HFFc6 (cell line): ENCODE results near the gene ARHGAP22. TPM values are rescaled to one million over a fixed set of nuclear protein-coding genes. Genes with fewer than 3 reads are reported as not detected.
A peak's percentile ranks its signal among the peaks of the same experiment; 100 is the strongest.

Experiments
- DNase-seq: peaks from one replicate; pipeline ENCODE4 v3.0.0-alpha.2; 2018
- H3K27ac Mint-ChIP-seq: 2 replicates; pipeline ENCODE4 v1.8.0; 2020; ENCODE audit warnings: mild to moderate bottlenecking, mixed read lengths
- H3K27me3 Mint-ChIP-seq: 2 replicates; pipeline ENCODE4 v1.8.0; 2021; ENCODE audit warnings: mild to moderate bottlenecking, moderate library complexity, mixed read lengths; ENCODE audit not compliant: insufficient read depth
- H3K36me3 Mint-ChIP-seq: 2 replicates; pipeline ENCODE4 v1.8.0; 2021; ENCODE audit warnings: low read depth, mixed read lengths
- H3K4me1 Mint-ChIP-seq: 2 replicates; pipeline ENCODE4 v1.8.0; 2020; ENCODE audit warnings: low read depth, mixed read lengths
- H3K4me3 Mint-ChIP-seq: 2 replicates; pipeline ENCODE4 v1.8.0; 2020; ENCODE audit warnings: mild to moderate bottlenecking, moderate library complexity, mixed read lengths
- H3K9me3 Mint-ChIP-seq: 2 replicates; pipeline ENCODE4 v1.8.0; 2020; ENCODE audit warnings: mild to moderate bottlenecking, mixed read lengths
- total RNA-seq, 6 experiments: library from RNA; stranded (reverse); fragmentation: NEBNext Ultra II Directional; extraction: Animal tissue kit (Norgen Biotek cat#: 25700); gene quantifications; 2 replicates in 1 of 6; 3 replicates in 5 of 6; pipeline ENCODE4 v1.2.3, GENCODE V29; 2021
- TF ChIP-seq, protein P1 (sequence below): fragments of 200-600 bp; sonication (generic); IDR thresholded peaks from 2 replicates; pipeline ENCODE4 v1.5.0; 2021; ENCODE audit warnings: antibody characterized with exemption, mild to moderate bottlenecking

The ARHGAP22 gene
- total RNA-seq, 6 experiments from 2014 or later = 74.3 to 117 (median 95.7) TPM

DNA sequence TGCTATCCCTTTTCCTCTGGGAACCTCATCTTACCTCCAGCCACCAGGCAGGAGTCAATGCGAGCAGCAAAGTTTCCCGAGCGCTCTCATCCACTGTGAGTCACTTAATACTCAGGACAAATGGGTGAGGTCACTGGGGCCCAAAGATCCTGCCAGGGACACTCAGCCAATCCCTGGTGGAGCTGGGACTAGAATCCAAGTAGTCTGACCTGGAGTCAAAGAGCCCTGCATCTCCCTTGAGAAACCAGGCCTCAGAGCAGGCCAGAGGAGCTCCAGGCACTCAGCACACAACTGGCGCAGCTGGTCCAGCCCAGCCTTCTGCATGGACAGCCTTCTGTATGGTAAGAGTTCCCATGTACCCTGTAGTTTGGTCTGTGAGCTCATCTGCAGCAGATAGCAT, 156.1 kb downstream of the ARHGAP22 start:
- Mint-ChIP-seq H3K4me3 (peak overlapping the region; percentile 66), H3K27me3 (peaks cover 27% of the 10 kb centered on the region), H3K36me3 (peaks cover 39% of the 10 kb centered on the region), H3K4me1 (peaks cover 52% of the 10 kb centered on the region), H3K9me3 (peaks cover 4% of the 10 kb centered on the region; the same call in 1 of the 2 replicates), H3K27ac (peak overlapping the region; percentile 93)
- TF ChIP-seq, protein P1, sequence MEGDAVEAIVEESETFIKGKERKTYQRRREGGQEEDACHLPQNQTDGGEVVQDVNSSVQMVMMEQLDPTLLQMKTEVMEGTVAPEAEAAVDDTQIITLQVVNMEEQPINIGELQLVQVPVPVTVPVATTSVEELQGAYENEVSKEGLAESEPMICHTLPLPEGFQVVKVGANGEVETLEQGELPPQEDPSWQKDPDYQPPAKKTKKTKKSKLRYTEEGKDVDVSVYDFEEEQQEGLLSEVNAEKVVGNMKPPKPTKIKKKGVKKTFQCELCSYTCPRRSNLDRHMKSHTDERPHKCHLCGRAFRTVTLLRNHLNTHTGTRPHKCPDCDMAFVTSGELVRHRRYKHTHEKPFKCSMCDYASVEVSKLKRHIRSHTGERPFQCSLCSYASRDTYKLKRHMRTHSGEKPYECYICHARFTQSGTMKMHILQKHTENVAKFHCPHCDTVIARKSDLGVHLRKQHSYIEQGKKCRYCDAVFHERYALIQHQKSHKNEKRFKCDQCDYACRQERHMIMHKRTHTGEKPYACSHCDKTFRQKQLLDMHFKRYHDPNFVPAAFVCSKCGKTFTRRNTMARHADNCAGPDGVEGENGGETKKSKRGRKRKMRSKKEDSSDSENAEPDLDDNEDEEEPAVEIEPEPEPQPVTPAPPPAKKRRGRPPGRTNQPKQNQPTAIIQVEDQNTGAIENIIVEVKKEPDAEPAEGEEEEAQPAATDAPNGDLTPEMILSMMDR = no peak
- peak; percentile 81 for DNase-seq

DNA sequence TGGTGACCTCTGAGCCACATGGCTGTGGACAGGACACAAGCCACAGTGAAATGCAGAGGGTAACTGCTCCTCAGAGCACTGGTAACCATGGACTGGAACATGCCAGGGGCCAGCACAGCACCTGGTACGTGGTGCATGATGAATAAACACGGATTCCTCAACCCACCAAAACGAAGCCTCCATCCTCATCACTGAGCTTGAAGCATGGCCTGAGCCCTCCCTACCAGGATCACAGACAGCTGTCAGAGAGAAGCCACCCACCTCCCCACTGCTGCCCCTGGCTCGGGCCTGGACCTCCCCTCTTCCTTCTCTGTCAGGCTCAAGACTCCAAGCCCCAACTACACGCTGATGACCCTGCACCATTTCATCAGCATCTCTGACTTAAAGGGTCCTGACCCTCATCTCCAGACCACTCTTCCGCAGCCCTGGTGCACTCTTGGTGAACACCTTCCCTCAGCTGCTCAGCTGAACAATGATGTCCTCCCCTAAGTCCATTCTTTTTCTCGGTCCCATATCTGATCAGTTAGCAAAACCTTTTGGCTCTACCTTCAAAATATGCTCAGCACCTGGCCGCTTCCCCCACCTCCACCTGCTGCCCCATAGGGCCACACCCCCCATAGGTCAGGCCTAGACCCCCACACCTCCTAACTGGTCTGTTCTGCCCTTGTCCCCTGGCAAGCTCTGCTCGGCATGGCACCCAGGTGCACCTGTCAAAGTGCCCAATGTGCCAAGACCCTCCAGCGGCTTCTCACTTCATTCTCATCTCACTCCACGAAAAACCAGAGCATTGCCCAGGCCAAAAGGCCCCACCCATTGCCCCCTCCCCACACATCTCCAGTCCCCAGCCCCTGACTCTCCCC, 157.3 kb downstream of the ARHGAP22 start:
- Mint-ChIP-seq H3K27me3 (peaks cover 30% of the 10 kb centered on the region), H3K9me3 (peaks cover 4% of the 10 kb centered on the region; the same call in 1 of the 2 replicates), H3K4me1 (peaks cover 59% of the 10 kb centered on the region)

DNA sequence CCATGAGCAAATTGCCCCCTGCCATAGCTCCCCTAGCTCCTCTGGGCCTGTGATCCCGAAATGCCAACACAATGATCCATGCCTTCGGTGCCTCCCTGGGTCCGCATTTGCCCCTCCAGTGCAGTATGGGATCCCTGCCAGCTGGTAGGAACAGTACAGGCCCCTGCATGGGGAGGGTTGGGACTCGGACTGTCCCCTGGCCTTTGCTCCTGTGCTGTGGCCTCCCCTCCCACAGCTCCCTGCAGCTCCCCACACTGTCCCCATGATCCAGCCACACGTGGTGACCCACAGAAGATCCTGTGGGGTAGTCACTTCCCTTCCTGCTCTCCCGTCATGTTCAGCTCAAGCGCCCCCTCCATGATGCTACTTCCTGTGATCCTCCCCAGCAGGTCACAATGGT, 158.1 kb downstream of the ARHGAP22 start:
- Mint-ChIP-seq H3K9me3 (peaks cover 4% of the 10 kb centered on the region; the same call in 1 of the 2 replicates), H3K27ac (peak overlapping the region; percentile 93), H3K4me3 (peak overlapping the region; percentile 12; the same call in 1 of the 2 replicates), H3K4me1 (peaks cover 59% of the 10 kb centered on the region), H3K36me3 (peaks cover 48% of the 10 kb centered on the region), H3K27me3 (peaks cover 34% of the 10 kb centered on the region)
- TF ChIP-seq, protein P1 = no peak
- DNase-seq = no peak

More for the DNA sequence above, 157.3 kb downstream of the ARHGAP22 start:
- Mint-ChIP-seq H3K36me3 (peaks cover 42% of the 10 kb centered on the region), H3K4me3 (peak overlapping the region; percentile 26; the same call in 1 of the 2 replicates), H3K27ac (peak overlapping the region; percentile 93)
- TF ChIP-seq, protein P1 = no peak
- no peak for DNase-seq

DNA sequence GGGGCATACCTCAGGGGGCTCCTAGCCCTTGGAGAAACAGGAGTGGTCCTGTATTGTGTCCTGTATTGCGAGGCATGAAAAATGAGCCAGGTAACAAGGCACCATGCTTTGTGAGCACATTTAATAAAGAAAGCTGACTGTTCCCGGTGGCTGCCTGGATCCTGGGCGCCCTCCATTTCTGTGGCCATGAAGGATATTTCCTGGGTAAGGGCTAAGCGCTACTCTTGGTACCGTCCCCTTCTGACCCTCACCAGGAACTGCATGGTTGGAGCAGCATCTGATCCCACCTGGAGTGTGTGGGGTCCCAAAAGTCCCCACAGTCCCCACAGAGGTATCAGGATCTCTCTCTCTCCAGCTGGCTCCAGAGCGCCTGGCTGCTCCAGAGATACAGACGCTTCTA, 158.9 kb downstream of the ARHGAP22 start:
- no peak overlapping the region for H3K4me3 Mint-ChIP-seq
- H3K9me3 Mint-ChIP-seq = peaks cover 4% of the 10 kb centered on the region; the same call in 1 of the 2 replicates
- TF ChIP-seq, protein P1 = no peak
- peaks cover 48% of the 10 kb centered on the region for H3K36me3 Mint-ChIP-seq
- peaks cover 59% of the 10 kb centered on the region for H3K4me1 Mint-ChIP-seq
- no peak for DNase-seq
- H3K27ac Mint-ChIP-seq = peak overlapping the region; percentile 93
- peaks cover 32% of the 10 kb centered on the region for H3K27me3 Mint-ChIP-seq

DNA sequence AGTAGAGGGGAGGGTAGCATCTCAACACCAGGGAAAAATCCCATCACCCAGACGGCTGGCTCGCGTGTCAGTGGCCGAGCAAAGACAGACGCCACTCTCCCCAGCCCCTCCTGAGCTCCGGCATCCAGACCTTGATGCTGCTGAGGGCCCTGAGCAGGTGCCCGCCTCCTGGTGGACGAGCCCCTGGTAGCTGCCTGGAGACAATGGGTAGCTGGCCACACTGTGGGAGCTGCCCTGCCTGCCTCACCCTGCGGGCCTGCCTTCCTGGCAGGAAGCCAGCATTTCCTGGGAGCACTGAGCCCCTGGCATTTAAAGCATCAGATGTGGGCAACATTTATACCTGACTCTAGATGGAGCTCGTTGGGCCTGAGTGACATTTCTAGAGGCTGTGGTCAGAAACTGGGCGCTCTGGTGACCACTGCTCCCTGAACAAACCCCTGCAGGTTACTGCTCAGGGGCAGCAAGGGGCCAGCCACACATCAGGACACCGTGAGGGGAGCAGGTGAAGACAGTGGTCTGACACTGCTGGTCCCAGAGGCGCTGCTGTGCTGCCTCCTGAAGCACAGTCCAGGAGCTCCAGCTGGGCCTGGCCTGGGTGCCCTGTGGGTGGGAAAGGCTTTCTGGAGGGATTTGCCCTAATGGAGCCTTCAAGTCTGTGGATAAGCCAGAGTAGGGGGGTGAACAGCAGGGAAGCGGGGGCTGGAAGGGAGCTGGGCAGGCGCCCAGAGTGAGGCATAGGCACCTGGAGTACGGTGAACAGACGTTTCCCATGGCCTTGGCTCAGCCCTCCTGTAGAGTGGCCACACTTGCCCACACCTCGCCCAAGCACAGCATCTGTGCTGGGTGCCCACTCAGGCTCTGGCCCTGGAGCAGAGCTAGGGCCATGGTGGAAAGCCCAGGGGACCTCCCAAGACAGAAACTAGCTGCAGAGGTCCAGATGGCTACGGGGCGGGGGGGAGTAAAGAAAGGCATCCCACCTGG, 159.7 kb downstream of the ARHGAP22 start:
- H3K9me3 Mint-ChIP-seq = peaks cover 4% of the 10 kb centered on the region; the same call in 1 of the 2 replicates
- peaks cover 48% of the 10 kb centered on the region for H3K36me3 Mint-ChIP-seq
- peak; percentile 23 for DNase-seq
- peaks cover 59% of the 10 kb centered on the region for H3K4me1 Mint-ChIP-seq
- TF ChIP-seq, protein P1 = peak; percentile 13; the same call in 1 of the 2 replicates
- H3K27me3 Mint-ChIP-seq = peaks cover 32% of the 10 kb centered on the region
- H3K27ac Mint-ChIP-seq = peak overlapping the region; percentile 51
- no peak overlapping the region for H3K4me3 Mint-ChIP-seq
